GM12873 (cell line): ENCODE results near the gene PRKCB.

ENCODE experiments used
- TF ChIP-seq, protein P1 (sequence below): IDR thresholded peaks from 2 replicates; pipeline ENCODE4 v1.5.1; 2012; ENCODE audit warnings: low read depth, mild to moderate bottlenecking, moderate library complexity, low read length, control low read depth; ENCODE audit not compliant: insufficient read depth; ENCODE audit errors: missing control alignments

PRKCB gene

DNA sequence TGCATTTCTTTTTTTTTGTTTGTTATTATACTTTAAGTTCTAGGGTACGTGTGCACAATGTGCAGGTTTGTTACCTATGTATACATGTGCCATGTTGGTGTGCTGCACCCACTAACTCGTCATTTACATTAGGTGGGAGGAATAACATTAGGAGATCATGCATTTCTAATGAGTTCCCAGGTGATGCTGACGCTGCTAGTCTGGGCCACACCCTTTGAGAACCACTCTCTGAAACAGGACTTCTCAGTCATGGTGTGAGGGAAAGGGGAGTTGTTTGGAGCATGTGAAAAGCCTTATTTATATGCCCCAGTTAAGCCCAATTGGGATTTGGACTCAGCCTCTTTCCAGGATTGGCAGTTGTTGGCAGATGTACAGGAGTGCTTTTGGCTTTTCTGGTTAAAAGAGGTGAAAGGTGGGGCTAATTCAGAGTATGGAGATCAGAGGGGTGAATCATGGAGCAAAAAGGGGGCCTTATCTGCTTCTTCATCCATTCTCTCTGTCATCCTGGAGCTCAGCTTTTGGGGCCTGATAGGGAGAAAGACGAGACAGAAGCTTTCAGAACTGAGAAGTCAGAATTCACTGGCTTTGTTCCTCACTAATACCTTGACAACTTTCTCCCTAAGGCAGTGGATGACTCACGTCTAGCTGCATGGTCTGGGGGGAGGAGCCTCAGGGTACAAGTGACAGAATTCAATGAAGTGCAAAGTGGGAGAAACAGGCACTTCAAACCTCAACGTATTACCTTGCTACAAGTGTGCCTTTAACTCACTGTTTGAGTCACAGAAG is 240.3 kb downstream of the PRKCB start:
- TF ChIP-seq, protein P1, sequence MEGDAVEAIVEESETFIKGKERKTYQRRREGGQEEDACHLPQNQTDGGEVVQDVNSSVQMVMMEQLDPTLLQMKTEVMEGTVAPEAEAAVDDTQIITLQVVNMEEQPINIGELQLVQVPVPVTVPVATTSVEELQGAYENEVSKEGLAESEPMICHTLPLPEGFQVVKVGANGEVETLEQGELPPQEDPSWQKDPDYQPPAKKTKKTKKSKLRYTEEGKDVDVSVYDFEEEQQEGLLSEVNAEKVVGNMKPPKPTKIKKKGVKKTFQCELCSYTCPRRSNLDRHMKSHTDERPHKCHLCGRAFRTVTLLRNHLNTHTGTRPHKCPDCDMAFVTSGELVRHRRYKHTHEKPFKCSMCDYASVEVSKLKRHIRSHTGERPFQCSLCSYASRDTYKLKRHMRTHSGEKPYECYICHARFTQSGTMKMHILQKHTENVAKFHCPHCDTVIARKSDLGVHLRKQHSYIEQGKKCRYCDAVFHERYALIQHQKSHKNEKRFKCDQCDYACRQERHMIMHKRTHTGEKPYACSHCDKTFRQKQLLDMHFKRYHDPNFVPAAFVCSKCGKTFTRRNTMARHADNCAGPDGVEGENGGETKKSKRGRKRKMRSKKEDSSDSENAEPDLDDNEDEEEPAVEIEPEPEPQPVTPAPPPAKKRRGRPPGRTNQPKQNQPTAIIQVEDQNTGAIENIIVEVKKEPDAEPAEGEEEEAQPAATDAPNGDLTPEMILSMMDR: no peak

DNA sequence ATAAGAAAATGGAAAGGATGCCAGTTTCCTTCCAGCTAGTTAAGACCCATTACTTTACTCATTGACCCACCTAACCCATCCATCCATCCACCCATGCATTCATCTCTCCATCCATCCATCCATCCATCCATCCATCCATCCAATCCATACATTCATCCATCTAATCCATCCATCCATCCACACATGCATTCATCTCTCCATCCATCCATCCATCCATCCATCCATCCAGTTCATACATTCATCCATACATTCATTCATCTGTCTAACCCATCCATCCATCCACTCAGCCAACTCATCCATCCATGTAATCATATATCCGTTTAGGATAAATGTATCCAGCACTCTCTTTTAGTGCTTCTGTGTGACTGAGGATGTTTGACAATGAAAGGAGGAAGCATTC is 241.5 kb downstream of the PRKCB start:
- TF ChIP-seq, protein P1: no peak

DNA sequence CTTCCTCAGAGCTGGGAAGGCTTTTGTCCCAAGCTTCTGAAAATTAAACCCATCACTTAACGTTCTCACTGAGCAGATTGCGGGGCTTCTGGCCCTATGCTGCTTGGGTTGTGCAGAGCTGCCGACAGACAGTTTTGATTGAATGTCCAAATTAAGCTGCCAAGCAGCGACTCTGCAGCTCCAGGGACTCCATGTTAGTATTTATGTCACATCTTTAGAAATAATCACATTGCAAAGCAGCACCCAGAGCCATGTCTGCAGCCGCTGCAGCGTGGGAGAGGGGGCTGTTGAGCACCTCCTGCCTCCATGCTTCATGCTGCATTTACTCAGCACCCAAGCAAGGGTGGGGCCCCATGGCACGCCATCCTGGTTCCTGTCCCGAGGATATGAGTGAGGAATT is 242.2 kb downstream of the PRKCB start:
- TF ChIP-seq, protein P1: no peak

DNA sequence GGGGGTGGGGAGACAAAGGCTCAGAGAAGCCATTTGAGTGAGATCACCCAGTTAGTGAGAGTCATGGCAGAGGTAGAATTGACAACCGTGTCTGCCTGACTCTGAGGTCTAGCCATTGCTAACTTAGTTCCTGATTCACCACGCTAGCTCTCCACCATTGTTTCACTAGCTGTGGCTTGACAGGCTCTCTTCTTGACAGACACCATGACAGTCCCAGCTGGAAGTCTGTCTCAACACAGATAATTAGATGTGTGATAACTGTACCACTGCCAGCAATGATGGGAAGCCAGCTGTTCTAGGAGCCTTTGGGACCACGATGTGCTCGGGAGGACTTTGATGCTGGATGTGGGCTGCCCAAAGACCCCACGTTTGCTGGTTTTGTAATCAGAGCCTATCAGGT is 249.9 kb downstream of the PRKCB start:
- TF ChIP-seq, protein P1: no peak

DNA sequence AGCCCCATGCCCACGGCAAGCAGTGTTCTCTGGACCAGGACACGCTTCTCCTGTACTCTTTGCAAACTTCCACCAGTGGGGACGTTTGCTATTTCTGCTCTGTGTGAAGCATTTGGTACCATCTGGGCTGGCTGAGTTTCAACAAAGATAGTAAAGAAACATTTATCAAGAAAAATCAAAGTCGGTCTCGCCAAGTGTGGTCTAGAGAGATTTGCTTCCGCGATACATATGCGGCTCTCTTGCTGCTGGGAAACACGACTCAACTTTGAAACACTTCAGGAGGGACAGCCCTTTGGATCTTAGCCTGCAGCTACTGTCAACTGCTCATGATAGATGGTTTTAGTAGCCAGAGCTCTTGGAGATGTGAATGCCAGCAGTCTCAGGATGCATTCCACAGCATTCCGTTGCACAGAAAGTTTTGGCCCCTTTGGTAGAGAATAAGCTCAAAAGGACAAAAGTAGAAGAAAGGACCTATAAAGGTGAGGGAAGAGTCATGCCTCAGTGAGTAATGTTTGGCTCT is 252.2 kb downstream of the PRKCB start:
- TF ChIP-seq, protein P1: no peak

DNA sequence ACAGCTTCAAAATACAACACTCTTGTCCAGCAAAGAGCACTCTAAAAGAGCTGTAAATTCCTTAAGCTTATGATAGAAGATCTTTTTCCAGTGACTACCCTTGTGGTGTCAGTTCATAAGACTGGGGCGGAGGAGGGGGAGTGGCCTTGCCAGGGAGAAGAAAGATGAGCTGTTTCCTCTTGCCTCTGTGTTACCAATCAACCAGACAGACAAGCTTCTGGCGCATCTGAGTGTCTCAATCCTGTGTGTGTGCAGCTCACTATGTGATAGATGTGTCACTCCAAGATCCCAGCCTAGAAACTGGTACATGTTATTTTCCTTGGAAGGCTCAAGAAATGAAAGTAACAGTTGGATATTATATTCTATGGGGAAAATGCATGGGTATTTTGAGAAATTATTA is 253.0 kb downstream of the PRKCB start:
- TF ChIP-seq, protein P1: no peak

DNA sequence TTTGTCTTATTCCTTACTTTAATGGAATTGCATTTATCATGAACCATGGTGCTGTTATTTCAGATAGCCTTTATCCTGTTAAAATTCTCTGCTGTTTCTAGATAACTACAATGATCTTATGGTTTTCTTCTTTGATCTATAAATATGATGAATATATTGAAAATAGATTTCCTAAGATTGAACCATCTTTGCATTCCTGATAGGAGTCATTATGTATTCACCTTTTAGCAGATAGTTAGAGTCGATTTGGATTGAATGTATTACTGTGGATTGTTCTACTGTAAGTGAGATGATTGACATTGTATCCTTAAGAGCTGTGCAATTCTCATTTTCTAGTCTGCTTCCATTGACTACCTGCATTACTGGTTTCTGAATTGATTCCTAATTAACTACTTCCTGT is 255.3 kb downstream of the PRKCB start:
- TF ChIP-seq, protein P1: no peak
